Coronary artery (tissue), 2 donors: Measurements from ENCODE around the gene DDAH2.

ENCODE experiments used
- DNase-seq: peaks from one replicate; pipeline ENCODE4 v3.0.0-alpha.2; 2017; ENCODE audit warnings: low spot score
- H3K27ac ChIP-seq, 2 donors: fragments of 200-600 bp; sonication (generic); one replicate each; pipeline ENCODE4 v1.5.1; 2016 to 2019
- H3K4me3 ChIP-seq: fragments of 200-600 bp; sonication (generic); 2 replicates; pipeline ENCODE4 v1.5.1; 2016; ENCODE audit warnings: mild to moderate bottlenecking, moderate library complexity
- TF ChIP-seq, protein P1 (sequence below): fragments of 200-600 bp; sonication (generic); IDR thresholded peaks from one replicate; pipeline ENCODE4 v1.5.1; 2019; ENCODE audit warnings: antibody characterized with exemption

The DDAH2 gene

GRCh38 chr6:31677955-31678354 lies 51.1 kb downstream of the DDAH2 start:
- no peak for DNase-seq
- TF ChIP-seq, protein P1, sequence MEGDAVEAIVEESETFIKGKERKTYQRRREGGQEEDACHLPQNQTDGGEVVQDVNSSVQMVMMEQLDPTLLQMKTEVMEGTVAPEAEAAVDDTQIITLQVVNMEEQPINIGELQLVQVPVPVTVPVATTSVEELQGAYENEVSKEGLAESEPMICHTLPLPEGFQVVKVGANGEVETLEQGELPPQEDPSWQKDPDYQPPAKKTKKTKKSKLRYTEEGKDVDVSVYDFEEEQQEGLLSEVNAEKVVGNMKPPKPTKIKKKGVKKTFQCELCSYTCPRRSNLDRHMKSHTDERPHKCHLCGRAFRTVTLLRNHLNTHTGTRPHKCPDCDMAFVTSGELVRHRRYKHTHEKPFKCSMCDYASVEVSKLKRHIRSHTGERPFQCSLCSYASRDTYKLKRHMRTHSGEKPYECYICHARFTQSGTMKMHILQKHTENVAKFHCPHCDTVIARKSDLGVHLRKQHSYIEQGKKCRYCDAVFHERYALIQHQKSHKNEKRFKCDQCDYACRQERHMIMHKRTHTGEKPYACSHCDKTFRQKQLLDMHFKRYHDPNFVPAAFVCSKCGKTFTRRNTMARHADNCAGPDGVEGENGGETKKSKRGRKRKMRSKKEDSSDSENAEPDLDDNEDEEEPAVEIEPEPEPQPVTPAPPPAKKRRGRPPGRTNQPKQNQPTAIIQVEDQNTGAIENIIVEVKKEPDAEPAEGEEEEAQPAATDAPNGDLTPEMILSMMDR: no peak
- Histone ChIP-seq H3K4me3 (no peak overlapping the region), H3K27ac (no peak overlapping the region)
